Measurements from ENCODE around the gene MAG.

- TF ChIP-seq EZH2 (IDR thresholded peaks at IDR 0.05) = no peak
- no peak for TF ChIP-seq POLR2AphosphoS5 (IDR thresholded peaks at IDR 0.05; ENCODE audit: borderline replicate concordance, low read depth, low read length)
Measured at GRCh38 chr19:35299523-35300338, 7.8 kb downstream of the MAG start.

All from SK-N-MC (cell line).